A172 (cell line): Measurements from ENCODE around the gene CPXM1. TPM values are rescaled to one million over a fixed set of nuclear protein-coding genes. Genes with fewer than 3 reads are reported as not detected.
"Not testable (repeated sequence)": the region's sequence is repeated elsewhere in the genome, so short reads cannot be mapped to it uniquely, and the experiment has no call there.

Experiments
- DNase-seq: peaks from one replicate; pipeline ENCODE4 v3.0.0-alpha.2; 2015; ENCODE audit warnings: low spot score
- total RNA-seq: library from RNA; depleted of rRNA; stranded (reverse); fragments of >200 nt; shearing (Covaris generic); gene quantifications from 2 replicates; pipeline ENCODE4 v1.2.3, GENCODE V29; 2014

CPXM1 gene
- total RNA-seq, 1 experiment from 2014 or later: not detected

- peak; percentile 38 for DNase-seq
Measured at GRCh38 chr20:2822073-2822472, 21.6 kb upstream of the CPXM1 start.

GRCh38 chr20:2820896-2821869, 20.8 kb upstream of the CPXM1 start:
- no peak for DNase-seq

DNA sequence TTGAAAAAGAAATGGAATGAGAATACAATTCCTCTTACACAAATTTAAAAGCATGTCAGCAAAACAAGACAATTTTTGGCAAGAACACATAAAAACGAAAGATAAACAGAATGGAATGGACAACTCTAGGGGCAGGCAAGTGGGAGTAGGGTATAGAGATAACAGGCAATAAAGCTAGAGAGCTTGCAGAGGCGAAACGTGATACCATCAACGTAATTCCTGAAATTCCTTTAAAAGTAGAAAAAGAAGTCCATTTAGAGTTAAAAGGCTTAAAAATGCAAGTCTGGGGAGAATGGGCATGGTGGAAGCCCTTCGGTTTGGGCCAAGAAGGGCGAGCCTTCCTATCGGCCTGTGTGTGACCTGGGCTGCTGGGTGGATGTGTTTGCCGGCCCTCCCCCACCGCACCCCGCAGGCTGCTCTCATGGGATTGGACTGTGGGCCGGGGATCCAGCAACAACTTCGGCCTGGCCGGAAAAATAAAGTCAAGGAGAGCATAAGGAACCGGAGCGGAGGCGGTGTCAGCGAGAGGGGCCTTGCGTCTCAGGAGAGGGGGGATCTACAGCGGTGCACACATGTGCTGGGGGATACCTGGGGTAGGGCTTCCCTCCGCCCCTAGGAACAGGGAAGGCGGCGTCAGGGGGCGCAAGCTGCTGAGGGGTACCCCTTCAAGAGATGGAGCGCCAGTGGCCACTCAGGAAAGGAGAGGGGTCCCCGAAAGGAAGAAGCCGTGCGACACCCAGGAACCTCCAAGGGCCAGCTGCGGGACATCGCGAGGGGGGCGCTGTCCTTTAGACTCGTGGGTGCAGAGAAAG, 19.9 kb upstream of the CPXM1 start:
- no peak for DNase-seq

DNA sequence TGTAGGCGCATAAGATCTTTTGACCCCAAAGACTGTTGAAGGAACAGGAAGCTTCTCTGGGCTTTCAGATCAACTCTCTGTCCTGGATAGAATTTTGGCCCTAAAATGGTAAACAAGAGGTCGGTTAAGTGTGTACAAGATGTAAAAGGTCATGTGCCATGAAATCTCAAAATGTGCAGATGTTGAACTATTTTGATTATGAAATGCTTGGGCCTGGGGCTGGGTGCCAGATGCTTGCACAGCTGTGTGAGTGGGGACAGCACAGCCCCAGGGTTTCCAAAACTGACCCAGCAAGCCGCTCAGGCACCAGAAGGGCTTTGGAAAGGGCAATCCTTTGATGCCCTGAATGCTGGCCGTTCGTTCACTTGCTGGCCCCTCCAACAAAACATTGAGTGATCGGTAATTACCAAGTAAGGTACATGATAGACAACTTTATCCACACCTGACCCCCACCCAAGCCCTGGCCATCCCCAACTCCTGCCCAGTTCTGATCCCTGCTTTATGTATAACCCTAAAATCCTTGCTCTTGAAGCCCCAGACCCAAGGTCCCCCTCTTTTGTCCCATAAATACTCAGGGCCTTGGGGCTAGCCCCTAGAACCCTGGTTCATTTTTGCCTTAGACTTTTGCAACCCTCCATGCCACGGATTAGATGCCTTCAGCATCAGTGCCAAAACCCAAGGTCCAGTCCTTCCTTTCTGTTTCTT, 17.6 kb upstream of the CPXM1 start:
- DNase-seq: no peak

DNA sequence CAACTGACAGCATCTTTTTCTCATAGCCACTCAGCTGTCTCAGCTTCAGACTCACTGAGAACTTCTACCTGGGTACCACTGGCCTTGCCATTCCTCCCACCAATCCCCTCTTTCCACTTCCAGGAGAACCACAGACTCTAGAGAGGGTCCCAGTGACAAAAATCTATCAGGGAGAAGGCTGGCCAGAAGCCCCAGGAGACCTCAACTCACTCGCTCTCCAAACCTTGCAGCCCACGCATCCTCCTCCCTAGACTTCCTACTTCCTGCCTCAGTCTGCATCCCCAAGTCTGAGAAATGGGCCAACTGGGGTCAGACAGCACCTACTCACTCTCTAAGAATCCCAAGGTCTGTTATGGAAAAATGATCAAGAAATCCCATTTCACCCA, 16.9 kb upstream of the CPXM1 start:
- DNase-seq: no peak

- DNase-seq: no peak
Measured at GRCh38 chr20:2816583-2817340, 16.3 kb upstream of the CPXM1 start.

DNA sequence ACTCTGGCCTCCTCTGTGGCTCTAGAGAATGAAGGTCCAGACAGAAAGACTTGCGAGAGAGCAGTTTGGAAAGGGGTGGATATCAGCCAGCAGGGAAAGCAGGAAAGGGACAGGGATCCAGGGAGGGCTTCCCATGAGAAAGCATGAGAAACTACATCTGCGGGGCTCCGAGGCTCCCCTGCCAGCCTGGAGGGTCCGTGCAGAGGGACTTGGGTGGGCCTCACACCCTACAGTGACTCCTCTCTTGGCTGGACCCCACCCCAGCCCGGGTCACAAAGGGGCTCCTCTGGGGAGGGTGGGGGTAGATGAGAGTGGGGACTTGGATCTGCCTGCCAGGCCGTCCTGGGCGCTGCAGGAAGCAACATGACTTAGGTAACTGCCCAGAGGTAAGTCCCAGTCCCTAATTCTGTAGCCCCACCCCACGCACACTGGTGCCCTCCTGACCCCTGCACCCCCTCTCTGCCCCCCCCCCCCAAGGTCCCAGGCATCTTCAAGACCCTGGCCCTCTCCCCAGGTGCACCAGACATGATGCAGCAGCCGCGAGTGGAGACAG, 15.7 kb upstream of the CPXM1 start, which contains the start of gene TMEM239:
Gene TMEM239 (plus strand): TSS at position 335 of the 553 bp plus-strand sequence. CDS start 191 bp downstream, at position 526.
- no peak for DNase-seq

DNA sequence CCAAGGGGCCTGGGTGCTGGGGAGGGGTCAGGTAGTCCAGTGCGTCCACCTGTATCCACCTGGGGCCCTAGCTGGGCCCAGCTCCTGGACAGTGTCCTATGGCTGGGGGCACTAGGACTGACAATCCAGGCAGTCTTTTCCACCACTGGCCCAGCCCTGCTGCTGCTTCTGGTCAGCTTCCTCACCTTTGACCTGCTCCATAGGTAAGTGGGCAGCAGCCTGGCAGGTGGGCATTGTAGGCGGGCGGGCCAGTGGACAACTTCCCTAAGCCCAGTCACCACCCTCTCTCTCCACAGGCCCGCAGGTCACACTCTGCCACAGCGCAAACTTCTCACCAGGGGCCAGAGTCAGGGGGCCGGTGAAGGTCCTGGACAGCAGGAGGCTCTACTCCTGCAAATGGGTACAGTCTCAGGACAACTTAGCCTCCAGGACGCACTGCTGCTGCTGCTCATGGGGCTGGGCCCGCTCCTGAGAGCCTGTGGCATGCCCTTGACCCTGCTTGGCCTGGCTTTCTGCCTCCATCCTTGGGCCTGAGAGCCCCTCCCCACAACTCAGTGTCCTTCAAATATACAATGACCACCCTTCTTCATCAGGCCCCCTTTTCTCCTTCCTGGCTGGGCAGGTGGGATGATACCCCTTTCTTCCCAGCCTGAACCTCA, 14.9 kb upstream of the CPXM1 start:
- no peak for DNase-seq

DNA sequence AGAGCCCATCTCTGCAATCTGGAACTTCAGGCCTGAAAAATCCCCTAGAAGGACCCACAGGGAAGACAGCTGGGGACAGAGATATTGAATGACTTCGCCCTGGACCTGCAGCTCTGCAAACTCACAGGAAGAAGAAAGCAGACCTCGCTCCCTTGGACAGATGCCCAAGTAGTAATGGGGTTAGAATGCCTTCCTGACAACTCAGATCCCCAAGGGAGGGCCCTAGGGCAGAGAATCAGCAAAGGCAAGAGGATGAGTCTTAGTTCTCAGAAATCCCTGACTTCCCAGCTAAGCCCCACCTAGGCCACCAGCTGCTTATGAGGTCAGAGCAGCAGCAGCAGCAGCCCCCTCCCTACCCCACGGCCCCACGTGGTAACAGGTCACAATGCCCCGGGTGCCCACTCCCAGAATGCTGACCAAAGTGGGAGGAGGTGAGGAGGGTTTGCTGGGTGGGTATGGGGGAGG, 14.2 kb upstream of the CPXM1 start, which contains the start of gene C20orf141:
Gene C20orf141 (plus strand): TSS at position 401 of the 465 bp plus-strand sequence. CDS start 198 bp downstream, outside the sequence.
- DNase-seq: peak; percentile 95

DNA sequence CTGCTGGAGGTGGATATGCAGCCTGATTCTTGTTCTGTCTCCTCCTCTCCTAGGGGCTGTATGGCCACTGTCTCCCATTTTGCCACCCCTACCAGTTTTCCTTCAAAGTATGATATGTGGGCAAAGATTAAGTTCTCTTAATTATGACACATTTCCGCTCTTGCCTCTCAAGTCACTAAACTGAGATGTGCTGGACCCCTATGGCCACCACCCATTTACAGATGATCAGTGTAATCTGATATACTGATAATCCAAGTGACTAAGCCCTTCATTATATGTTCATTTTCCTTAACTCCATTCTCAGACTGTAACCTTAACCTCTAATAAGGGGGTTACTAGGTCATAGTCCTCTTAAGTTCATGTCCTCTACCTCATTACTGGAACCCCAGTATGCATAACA, 13.6 kb upstream of the CPXM1 start:
- no peak for DNase-seq

- DNase-seq: no peak
Measured at GRCh38 chr20:2812189-2812588, 11.8 kb upstream of the CPXM1 start.

- no peak for DNase-seq
Measured at GRCh38 chr20:2809690-2810089, 9.3 kb upstream of the CPXM1 start.

- not testable (repeated sequence) for DNase-seq
Measured at GRCh38 chr20:2807929-2808328, 7.5 kb upstream of the CPXM1 start.

GRCh38 chr20:2807019-2807418, 6.6 kb upstream of the CPXM1 start:
- no peak for DNase-seq

- no peak for DNase-seq
Measured at GRCh38 chr20:2806351-2806701, 5.9 kb upstream of the CPXM1 start.

DNA sequence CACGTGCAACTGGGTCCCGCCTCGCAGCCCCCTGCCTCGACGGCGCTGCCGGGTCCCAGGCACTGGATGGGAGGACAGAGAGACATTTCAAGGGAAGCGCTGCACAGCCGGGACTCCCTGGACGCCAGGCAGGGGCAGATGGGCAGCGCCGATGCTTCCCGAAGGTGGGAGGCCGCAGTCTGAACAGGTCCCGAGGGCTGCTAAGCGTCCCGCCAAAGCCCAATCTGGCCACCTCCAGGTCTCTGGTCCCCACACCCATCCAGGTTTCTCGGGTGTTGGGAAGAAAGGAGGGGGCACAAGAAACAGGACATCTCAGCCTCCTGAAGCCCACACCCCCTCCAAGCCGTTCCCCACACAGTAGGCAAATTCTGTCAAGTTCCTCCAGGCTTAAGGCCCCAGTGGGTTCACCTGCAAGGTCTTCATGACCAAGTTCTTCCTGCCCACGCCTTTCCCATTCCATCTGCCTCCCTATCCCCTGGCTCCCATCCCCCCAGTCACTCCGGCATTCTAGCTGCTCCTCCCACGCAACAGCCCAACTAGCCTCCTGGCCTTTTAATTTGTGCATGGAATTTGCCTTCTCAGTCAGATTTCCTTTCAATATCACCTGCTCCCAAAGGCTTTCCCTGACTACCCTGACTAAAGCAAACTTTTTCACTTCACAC, 5.4 kb upstream of the CPXM1 start:
- no peak for DNase-seq

- no peak for DNase-seq
Measured at GRCh38 chr20:2804852-2805688, 4.6 kb upstream of the CPXM1 start.

GRCh38 chr20:2804041-2804828, 3.8 kb upstream of the CPXM1 start:
- DNase-seq: no peak
